Measurements from ENCODE around the gene DYSF.

Gene DYSF

DNA sequence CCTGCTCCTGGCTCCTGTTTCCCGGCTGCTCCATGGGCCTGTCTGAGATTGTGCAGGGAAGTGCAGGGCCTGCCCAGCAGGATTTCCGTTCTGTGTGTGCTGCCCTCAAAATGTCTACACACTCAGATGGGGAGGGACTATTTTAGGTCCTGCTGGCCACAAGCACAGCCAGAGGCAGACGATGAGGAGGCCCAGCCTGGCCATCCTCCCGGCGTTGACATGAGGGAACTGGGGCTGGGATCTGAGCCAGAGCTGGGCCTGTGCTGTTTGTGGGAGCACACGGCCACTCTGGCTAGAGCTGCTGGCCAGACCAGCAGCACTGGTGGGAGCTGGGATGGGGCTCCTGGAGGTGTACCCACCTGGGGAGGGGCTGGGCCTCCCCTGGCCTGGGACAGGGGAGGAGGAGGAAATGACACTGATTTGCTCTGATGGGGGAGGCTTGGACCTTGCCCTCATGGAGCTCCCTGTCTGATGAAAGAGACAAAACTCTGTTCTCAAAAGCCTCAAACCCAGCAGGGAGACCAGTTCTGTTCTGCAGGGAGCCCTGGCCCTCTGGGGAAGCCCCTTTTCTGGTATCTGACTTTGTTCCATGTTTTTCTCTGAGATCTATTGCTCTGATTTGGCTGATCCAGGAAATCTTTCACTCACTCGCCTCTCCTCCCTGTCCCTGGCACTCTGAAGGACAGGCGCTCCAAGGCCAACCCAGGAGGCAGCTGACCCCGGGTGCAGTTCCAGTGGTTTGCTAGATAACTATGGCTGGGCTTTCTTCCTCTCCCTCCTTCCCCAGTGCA lies 161.8 kb downstream of the DYSF start:
- Mint-ChIP-seq H3K27me3 (peaks cover 9% of the 10 kb centered on the region), H3K36me3 (no peaks in the 10 kb centered on the region)

DNA sequence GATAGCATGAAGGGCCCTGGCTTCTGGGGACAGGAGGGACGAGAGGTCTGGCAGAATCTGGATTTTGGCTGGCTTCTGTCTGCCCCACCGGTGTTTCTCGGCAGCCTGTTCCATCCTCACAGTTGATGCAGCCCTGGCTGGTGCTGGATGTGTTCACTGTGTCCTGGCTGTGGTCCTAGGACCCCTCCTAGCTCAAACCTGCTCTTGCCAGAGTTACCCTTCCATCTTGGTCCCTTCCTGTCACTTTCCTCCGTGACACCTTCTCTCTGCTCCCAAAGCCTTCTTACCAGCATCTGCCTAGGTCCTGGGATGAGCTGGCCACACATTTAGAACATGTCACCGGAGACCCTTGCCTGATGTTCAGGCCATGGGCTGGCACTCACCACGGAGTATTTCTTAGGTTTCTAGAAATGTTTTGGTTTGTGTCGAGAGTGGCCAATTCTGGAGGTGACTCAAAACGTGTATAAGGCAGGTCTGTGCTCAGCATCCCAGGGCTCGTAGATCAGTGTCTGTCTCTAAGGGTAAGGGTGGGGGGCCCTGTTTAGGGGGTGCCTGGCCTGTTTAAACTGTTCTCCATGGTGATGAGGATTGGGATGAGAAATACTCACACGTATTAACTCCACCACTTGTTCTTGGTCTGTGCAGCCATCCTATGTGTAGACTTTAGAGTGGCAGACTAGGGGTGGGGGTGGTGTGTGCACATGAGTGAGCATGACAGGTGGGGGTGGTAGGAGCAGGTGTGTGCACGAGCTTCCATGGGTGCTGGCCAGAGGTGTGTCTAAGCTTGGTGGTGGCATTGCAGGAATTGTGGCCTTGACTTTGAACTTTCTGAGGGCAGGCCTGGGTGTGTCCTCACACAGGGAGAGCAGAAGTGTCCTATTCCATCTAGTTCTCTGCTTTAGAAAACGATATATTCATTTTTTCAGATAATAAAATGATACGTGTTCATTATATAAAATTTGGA lies 162.7 kb downstream of the DYSF start:
- H3K36me3 Mint-ChIP-seq: no peaks in the 10 kb centered on the region

More for the DNA sequence above, 161.8 kb downstream of the DYSF start:
- no peak for ATAC-seq (ENCODE audit: low read depth)
- Mint-ChIP-seq H3K4me3 (no peak overlapping the region), H3K27ac (no peak overlapping the region), H3K9me3 (no peaks in the 10 kb centered on the region), H3K4me1 (no peaks in the 10 kb centered on the region)
- no peak for DNase-seq (ENCODE audit: low spot score in 2 of 2)

DNA sequence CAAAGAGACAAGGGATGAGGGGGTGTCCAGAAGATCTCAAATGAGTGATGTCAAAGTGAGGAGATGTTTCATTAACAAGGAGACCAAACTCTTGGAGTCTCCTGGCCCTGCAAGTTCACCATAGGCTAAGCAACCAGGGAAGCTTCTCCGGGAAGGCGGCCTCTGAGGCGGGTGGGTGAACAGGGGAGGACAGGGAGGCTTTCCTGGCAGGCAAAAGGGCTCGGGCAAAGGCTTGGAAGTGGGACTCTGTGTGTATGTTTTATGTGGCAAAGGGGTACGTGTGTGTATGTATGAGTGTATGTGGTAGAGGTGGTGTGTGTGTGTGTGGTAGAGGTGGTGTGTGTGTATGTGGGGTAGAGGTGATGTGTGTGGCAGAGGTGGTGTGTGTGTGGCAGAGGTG lies 163.9 kb downstream of the DYSF start:
- Mint-ChIP-seq H3K36me3 (no peaks in the 10 kb centered on the region), H3K4me1 (no peaks in the 10 kb centered on the region), H3K27me3 (peaks cover 8% of the 10 kb centered on the region), H3K27ac (no peak overlapping the region), H3K9me3 (no peaks in the 10 kb centered on the region), H3K4me3 (no peak overlapping the region)
- ATAC-seq (ENCODE audit: low read depth) (no peak), DNase-seq (ENCODE audit: low spot score in 2 of 2) (peak in 1 of 2 donors; percentile 8)

More for the DNA sequence above, 162.7 kb downstream of the DYSF start:
- H3K9me3 Mint-ChIP-seq: no peaks in the 10 kb centered on the region
- ATAC-seq (ENCODE audit: low read depth) (no peak), DNase-seq (ENCODE audit: low spot score in 2 of 2) (peak in 1 of 2 donors; percentile 6)
- no peaks in the 10 kb centered on the region for H3K4me1 Mint-ChIP-seq
- H3K4me3 Mint-ChIP-seq: no peak overlapping the region
- no peak overlapping the region for H3K27ac Mint-ChIP-seq
- H3K27me3 Mint-ChIP-seq: peaks cover 8% of the 10 kb centered on the region

DNA sequence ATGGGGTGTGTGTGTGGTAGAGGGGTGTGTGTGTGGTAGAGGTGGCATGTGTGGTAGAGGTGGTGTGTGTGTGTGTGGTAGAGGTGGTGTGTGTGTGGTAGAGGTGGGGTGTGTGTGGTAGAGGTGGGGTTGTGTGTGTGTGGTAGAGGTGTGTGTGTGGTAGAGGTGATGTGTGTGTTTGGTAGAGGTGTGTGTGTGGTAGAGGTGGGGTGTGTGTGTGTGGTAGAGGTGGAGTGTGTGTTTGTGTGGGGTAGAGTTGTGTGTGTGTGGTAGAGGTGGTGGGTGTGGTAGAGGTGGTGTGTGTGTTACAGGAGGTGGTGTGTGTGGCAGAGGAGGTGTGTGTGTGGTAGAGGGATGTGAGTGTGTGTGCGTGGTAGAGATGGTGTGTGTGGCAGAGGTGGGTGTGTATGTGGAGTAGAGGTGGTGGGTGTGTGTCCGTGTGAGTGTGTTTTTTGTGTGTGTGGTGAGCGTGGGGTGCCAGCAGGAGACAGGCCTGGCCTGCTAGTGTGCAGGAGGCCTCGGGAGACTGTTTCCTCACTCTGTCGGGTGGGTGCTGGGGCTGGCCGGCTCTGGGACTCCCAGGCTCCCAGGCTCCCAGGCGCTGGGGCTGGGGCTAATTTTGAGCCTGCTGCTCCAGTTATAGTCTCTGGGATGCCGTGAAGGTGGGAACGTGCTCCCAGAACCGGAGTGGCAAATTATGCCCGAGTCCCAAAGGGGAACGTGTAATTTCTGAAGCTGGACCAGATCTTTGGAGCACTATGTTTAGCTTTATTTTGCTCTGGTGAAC lies 165.2 kb downstream of the DYSF start:
- ATAC-seq (ENCODE audit: low read depth): no peak
- peaks cover 4% of the 10 kb centered on the region for H3K27me3 Mint-ChIP-seq
- no peaks in the 10 kb centered on the region for H3K9me3 Mint-ChIP-seq
- H3K27ac Mint-ChIP-seq: no peak overlapping the region
- no peak overlapping the region for H3K4me3 Mint-ChIP-seq
- no peaks in the 10 kb centered on the region for H3K36me3 Mint-ChIP-seq
- DNase-seq (ENCODE audit: low spot score in 2 of 2): peak in 1 of 2 donors; percentile 3
- no peaks in the 10 kb centered on the region for H3K4me1 Mint-ChIP-seq

DNA sequence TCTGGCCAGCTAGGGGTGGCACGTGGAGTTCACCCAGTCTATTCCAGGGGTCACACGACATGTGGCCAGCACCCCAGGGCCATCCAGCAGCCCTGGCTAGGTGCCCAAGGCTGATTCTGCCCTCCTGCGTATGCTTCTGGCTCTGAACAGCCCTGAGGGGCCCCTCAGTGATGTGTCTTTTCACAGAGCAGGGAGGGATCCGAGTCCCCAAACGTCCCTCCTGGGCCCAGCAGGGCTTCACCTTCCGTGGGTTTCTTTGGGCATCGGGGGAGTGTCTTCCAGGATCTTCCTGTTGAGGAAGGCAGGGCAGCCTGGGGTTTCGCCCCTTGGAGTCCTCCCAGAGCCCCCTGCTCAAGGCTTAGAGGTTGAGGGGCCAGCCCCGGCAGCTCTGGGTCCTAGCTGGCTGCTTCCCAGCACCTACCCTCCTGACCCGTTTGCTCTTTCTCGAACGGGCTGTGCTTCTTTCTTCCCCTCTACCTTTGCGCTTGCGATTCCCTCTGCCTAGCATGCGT lies 165.9 kb downstream of the DYSF start:
- H3K27me3 Mint-ChIP-seq: peaks cover 4% of the 10 kb centered on the region
- no peak overlapping the region for H3K4me3 Mint-ChIP-seq
- DNase-seq (ENCODE audit: low spot score in 2 of 2) (peak in 1 of 2 donors; percentile 3), ATAC-seq (ENCODE audit: low read depth) (no peak)
- no peaks in the 10 kb centered on the region for H3K36me3 Mint-ChIP-seq
- H3K4me1 Mint-ChIP-seq: no peaks in the 10 kb centered on the region
- H3K9me3 Mint-ChIP-seq: no peaks in the 10 kb centered on the region
- no peak overlapping the region for H3K27ac Mint-ChIP-seq

DNA sequence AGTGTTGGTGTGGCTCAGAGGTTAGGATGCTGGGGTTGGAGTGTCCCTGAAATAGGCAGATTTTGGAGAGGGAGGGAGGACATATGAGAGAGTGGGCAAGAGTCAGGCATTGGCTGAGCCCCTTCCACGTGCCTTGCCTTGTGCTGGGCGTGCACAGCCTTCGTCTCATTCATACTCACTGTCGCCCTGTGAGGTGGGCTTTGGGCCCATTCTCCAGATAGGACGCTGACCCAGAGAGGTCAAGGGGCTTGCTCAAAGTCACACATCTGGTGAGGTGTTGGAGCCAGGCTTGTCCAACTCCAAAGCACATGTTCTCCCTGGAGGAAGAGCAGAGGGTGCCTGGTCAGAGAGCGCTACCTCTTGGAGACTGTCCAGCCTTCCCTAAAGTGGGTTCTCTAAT lies 166.8 kb downstream of the DYSF start:
- Mint-ChIP-seq H3K27ac (no peak overlapping the region), H3K4me1 (no peaks in the 10 kb centered on the region), H3K4me3 (no peak overlapping the region), H3K27me3 (peaks cover 2% of the 10 kb centered on the region), H3K36me3 (no peaks in the 10 kb centered on the region), H3K9me3 (no peaks in the 10 kb centered on the region)
- ATAC-seq (ENCODE audit: low read depth) (no peak), DNase-seq (ENCODE audit: low spot score in 2 of 2) (peak in 1 of 2 donors; percentile 6)

DNA sequence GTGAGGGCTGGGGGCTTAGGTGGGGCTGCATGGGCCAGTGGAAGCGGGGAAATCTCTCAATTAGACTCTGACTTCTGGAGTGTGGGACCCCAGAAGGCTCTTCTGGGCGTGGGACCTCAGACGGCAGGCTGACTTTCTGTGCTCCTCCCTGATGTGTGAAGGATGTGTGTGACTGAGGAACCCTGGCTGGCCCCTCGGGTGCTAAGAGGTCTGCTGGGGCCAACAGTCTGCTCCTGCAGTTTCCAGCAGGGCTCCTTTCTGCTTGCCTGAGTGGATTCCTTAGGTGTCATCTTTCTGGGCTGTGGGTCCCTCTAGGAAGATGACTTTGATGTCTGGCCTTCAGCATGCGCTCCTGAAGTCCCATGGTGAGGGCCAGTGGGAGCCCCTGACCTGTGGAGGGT lies 167.5 kb downstream of the DYSF start:
- Mint-ChIP-seq H3K27me3 (peaks cover 2% of the 10 kb centered on the region), H3K9me3 (no peaks in the 10 kb centered on the region), H3K27ac (no peak overlapping the region), H3K36me3 (no peaks in the 10 kb centered on the region), H3K4me1 (no peaks in the 10 kb centered on the region), H3K4me3 (no peak overlapping the region)
- ATAC-seq (ENCODE audit: low read depth) (no peak), DNase-seq (ENCODE audit: low spot score in 2 of 2) (no peak)

DNA sequence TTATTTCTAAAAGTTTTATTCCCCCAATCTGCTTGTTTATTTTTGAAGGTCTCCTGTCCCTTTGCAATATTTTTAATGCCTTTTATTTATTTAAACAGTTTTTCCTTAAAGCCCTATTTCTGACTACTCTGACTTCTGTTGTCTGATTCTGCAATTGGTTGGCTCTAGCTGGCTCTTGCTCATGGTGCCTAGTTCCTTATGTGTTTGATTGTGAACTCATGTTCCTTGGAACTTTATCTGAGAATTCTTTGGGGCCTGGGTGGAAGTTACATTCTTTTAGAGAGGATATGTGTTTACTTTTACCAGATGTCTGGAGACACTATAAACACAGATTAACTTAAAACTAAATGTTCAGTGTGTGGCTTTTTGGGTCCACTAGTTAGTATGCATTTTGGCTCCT lies 175.9 kb downstream of the DYSF start:
- peaks cover 2% of the 10 kb centered on the region for H3K4me1 Mint-ChIP-seq
- DNase-seq (ENCODE audit: low spot score in 2 of 2) (no peak), ATAC-seq (ENCODE audit: low read depth) (no peak)
- no peak overlapping the region for H3K27ac Mint-ChIP-seq
- H3K4me3 Mint-ChIP-seq: no peak overlapping the region
- H3K27me3 Mint-ChIP-seq: peaks cover 9% of the 10 kb centered on the region
- H3K9me3 Mint-ChIP-seq: peaks cover 1% of the 10 kb centered on the region
- no peaks in the 10 kb centered on the region for H3K36me3 Mint-ChIP-seq

DNA sequence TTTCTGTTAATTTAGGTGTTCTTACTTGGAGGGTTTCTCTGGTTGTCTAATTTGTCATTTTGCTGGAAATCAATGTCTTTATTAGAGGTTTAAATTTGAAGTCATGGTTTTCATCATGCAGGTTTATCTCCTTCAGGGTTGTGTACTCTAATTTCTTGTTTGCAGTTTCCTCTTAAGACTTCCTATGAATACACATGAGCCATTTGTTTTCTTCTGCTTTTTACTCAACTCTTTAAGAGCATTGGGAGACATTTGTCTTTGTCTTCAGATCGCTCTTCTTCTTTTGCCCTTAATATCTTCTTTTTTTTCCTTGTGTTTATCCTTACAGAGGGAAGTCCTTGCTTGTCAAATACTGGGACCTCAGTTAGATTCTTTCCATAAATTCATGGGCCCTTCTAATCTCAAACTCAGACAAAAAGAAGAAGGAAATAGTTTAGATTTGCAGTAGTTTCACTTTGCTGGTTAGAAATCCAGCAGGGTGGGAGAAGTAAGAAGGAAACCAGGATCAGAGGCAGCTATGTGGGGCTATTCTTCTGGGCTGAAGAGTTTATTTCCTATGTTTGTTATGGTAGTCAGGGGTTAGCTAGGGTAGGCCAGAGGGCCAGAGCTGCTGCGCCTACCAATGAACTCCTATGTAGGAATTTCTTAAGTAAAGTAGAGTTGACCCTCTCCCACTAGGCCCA lies 176.6 kb downstream of the DYSF start:
- Mint-ChIP-seq H3K27ac (no peak overlapping the region), H3K9me3 (peaks cover 1% of the 10 kb centered on the region), H3K4me1 (peaks cover 2% of the 10 kb centered on the region), H3K36me3 (no peaks in the 10 kb centered on the region), H3K4me3 (no peak overlapping the region), H3K27me3 (peaks cover 9% of the 10 kb centered on the region)
- ATAC-seq (ENCODE audit: low read depth) (no peak), DNase-seq (ENCODE audit: low spot score in 2 of 2) (no peak)

DNA sequence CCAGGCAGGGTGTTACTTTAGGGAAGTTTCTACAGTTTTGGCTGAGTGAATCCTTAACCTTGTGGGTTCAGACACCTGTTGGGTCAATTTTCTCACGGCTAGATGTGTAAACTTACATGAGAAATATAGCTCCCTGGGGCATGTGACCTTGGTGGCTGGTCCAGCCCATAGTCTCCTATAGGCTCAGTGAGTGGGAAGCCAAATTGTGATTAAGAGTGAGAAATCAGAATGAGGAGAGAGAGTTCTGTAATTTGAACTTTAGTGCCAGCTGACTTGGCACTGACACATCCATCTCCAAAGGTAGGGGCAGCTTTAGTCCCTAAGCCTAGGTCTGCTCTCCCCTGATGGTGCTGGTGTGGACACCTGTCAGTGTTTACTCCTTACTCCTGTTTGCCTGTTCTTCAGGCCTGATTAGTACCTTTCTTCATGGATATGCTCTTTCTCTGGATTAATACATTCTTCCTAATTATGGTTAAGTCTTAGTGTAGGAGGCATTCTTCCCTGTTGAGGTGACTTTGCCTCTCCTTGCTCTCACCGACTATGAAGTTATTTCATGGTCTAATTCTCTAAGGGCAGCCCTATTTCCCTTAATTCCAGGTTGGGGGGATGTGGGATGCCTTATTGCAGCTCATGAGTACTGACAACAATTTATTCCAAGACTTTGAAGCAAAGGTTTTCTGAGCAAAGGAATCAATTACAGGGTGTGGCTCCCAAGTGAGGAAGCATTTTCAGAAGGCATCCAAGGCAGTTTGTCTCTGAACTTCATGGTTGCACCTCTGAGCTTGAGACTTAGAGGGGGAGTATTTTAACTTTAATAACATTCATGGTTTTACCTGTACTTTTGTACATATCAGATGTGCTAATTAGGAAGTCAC lies 177.3 kb downstream of the DYSF start:
- Mint-ChIP-seq H3K9me3 (peaks cover 1% of the 10 kb centered on the region), H3K27ac (no peak overlapping the region), H3K4me1 (peaks cover 2% of the 10 kb centered on the region), H3K4me3 (no peak overlapping the region), H3K27me3 (peaks cover 9% of the 10 kb centered on the region), H3K36me3 (no peaks in the 10 kb centered on the region)
- no peak for DNase-seq (ENCODE audit: low spot score in 2 of 2)
- ATAC-seq (ENCODE audit: low read depth): no peak

DNA sequence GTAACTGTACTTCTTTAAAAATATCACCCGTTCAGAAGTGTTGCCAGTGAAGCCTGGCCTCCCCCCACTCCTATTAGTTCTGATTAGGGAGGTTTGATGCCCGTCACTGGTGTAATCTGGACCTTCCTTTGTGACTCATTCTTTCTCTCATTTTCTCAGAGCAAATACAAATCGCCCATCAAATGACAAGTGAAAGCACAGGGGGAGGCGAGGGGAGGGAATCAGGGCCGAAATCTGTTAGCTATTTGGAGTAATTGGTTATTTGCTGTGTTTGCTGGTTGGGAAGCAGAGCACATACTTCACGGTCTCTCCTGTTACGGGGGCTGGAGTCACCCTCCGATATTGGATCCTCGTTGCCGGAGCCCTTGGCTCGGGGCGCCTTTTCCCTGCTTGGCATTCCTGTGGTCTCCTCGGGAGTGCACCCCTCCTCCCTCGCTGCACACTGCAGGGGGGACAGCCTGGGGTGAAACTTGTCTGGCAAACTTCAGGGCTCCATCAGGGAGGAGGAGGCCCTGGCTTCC lies 178.1 kb downstream of the DYSF start:
- ATAC-seq (ENCODE audit: low read depth) (no peak), DNase-seq (ENCODE audit: low spot score in 2 of 2) (no peak)
- Mint-ChIP-seq H3K36me3 (no peaks in the 10 kb centered on the region), H3K4me3 (no peak overlapping the region), H3K27me3 (peaks cover 9% of the 10 kb centered on the region), H3K4me1 (peaks cover 2% of the 10 kb centered on the region), H3K9me3 (peaks cover 1% of the 10 kb centered on the region), H3K27ac (no peak overlapping the region)

DNA sequence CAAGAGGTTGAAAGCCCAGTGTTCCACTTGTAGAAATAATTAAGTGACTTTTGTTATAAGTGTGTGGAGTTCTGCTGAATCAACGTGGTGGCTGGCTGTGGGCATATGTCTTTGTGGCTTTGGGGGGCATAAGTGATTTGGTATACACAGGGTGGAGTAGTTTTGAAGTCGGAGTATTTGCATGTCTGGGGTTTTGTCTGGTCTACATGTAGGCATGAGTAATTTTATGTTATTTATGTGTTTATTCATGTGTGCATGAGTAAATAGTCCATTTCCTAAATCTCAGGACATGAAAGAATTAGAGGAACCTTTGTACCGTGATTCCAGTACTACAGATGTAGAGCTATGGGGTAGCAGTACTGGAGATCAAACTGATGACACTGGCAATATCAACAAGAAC lies 179.7 kb downstream of the DYSF start:
- ATAC-seq (ENCODE audit: low read depth): no peak
- peaks cover 1% of the 10 kb centered on the region for H3K9me3 Mint-ChIP-seq
- H3K27ac Mint-ChIP-seq: no peak overlapping the region
- H3K4me3 Mint-ChIP-seq: no peak overlapping the region
- H3K27me3 Mint-ChIP-seq: peaks cover 9% of the 10 kb centered on the region
- no peak for DNase-seq (ENCODE audit: low spot score in 2 of 2)
- H3K4me1 Mint-ChIP-seq: peaks cover 2% of the 10 kb centered on the region
- no peaks in the 10 kb centered on the region for H3K36me3 Mint-ChIP-seq

Measured in memory B cell (primary cell).